HCT116 (cell line): Measurements from ENCODE around the gene BAZ1B. TPM values are rescaled to one million over a fixed set of nuclear protein-coding genes. Genes with fewer than 3 reads are reported as not detected.

Experiments
- ATAC-seq: fragments of 200-7000 bp; cut with Tn5 transposase; 2 replicates; pipeline ENCODE4 v1.9.1; 2020; ENCODE audit warnings: mild to moderate bottlenecking, moderate library complexity
- BruUV-seq: library from RNA; stranded (reverse); fragments of 400-500 nt; replicated peaks from 2 replicates; lab custom pipeline; 2021; lab: Mats Ljungman, UMichigan
- CTCF ChIA-PET: fragments of 300-600 bp; sonication (Branson Sonifier 250); formaldehyde crosslinking; loops from one replicate; lab custom pipeline; 2021; ENCODE audit warnings: antibody characterized with exemption; lab: Charles Lee
- POLR2A ChIA-PET: fragments of 300-600, 350-600 bp; sonication (Branson Sonifier 250); formaldehyde crosslinking; loops from one replicate; lab custom pipeline; 2021; ENCODE audit warnings: antibody characterized with exemption; lab: Charles Lee
- RAD21 ChIA-PET, 2 experiments: fragments of 300-600 bp; sonication (Branson Sonifier 250); formaldehyde crosslinking; loops; one replicate each; lab custom pipeline; 2023; ENCODE audit warnings: low total read pairs in 2 of 2; ENCODE audit not compliant: uncharacterized antibody in 2 of 2, unreplicated experiment in 2 of 2, low non-redundant PET in 1 of 2; lab: Charles Lee
- DNase-seq: peaks from one replicate; pipeline ENCODE4 v3.0.0-alpha.2; 2010; ENCODE audit warnings: low read depth, low spot score
- H2AFZ ChIP-seq: fragments of 200-600 bp; shearing (Covaris generic), sonication (generic); 2 replicates; pipeline ENCODE4 v1.6.1; 2017; ENCODE audit warnings: low read depth, mixed run types, mixed read lengths, antibody characterized with exemption, low read length; ENCODE audit not compliant: poor library complexity, severe bottlenecking
- H3K27ac ChIP-seq: 2 replicates; pipeline ENCODE4 v1.5.1; 2012; ENCODE audit warnings: low read depth, low read length
- H3K27me3 ChIP-seq: fragments of 200-600 bp; sonication (generic); 2 replicates; pipeline ENCODE4 v1.6.1; 2016; ENCODE audit warnings: mixed run types, low read length, mixed read lengths; ENCODE audit not compliant: insufficient read depth
- H3K36me3 ChIP-seq, 2 experiments: fragments of 200-500 bp in 1 of 2; fragments of 200-600 bp in 1 of 2; sonication (Bioruptor generic) in 1 of 2; sonication (generic) in 1 of 2; 2 replicates each; pipeline versions ENCODE4 v1.5.1 to v1.6.1; 2014 to 2016; ENCODE audit warnings: low read length in 2 of 2, inconsistent platforms in 1 of 2, mixed read lengths in 1 of 2, mixed run types in 1 of 2; ENCODE audit not compliant: insufficient read depth in 2 of 2, control insufficient read depth in 1 of 2
- H3K4me1 ChIP-seq, 2 experiments: fragments of 200-600 bp in 1 of 2; sonication (generic) in 1 of 2; 2 replicates each; pipeline versions ENCODE4 v1.5.1 to v1.6.1; 2012 to 2017; ENCODE audit warnings: low read length in 2 of 2, inconsistent platforms in 1 of 2, mild to moderate bottlenecking in 1 of 2, mixed read lengths in 1 of 2, mixed run types in 1 of 2, moderate library complexity in 1 of 2; ENCODE audit not compliant: insufficient read depth in 2 of 2, control insufficient read depth in 1 of 2
- H3K4me2 ChIP-seq: fragments of 200-600 bp; sonication (generic); 2 replicates; pipeline ENCODE4 v1.6.1; 2017; ENCODE audit warnings: mixed run types, low read length, mixed read lengths
- H3K4me3 ChIP-seq, 2 experiments: fragments of 200-600 bp in 1 of 2; sonication (generic) in 1 of 2; replicated peaks in 1 of 2; 2 replicates each; pipeline ENCODE4 v1.5.1; 2011 to 2016; ENCODE audit warnings: low read length in 2 of 2, control low read depth in 1 of 2, low read depth in 1 of 2, mild to moderate bottlenecking in 1 of 2, mixed read lengths in 1 of 2, mixed run types in 1 of 2
- H3K79me2 ChIP-seq: fragments of 200-600 bp; sonication (generic); 2 replicates; pipeline ENCODE4 v1.6.1; 2017; ENCODE audit warnings: mild to moderate bottlenecking, mixed run types, low read length, moderate library complexity, mixed read lengths; ENCODE audit not compliant: insufficient read depth
- H3K9ac ChIP-seq: fragments of 200-600 bp; sonication (generic); 2 replicates; pipeline ENCODE4 v1.6.1; 2016; ENCODE audit warnings: low read length, mixed read lengths
- H3K9me2 ChIP-seq: fragments of 200-600 bp; sonication (generic), shearing (Covaris generic); 2 replicates; pipeline ENCODE4 v1.6.1; 2017; ENCODE audit warnings: mixed run types, mild to moderate bottlenecking, moderate library complexity; ENCODE audit not compliant: insufficient read depth
- H3K9me3 ChIP-seq, 2 experiments: fragments of 200-500 bp in 1 of 2; fragments of 200-600 bp in 1 of 2; sonication (Bioruptor generic) in 1 of 2; sonication (generic) in 1 of 2; 2 replicates each; pipeline ENCODE4 v1.6.1; 2014 to 2017; ENCODE audit warnings: low read length in 2 of 2, mixed read lengths in 2 of 2, inconsistent platforms in 1 of 2, low read depth in 1 of 2, mild to moderate bottlenecking in 1 of 2, mixed run types in 1 of 2, moderate library complexity in 1 of 2; ENCODE audit not compliant: control insufficient read depth in 1 of 2, insufficient read depth in 1 of 2
- H4K20me1 ChIP-seq: fragments of 200-600 bp; sonication (generic), shearing (Covaris generic); 2 replicates; pipeline ENCODE4 v1.6.1; 2017; ENCODE audit warnings: mixed run types, mild to moderate bottlenecking, moderate library complexity; ENCODE audit not compliant: insufficient read depth
- ATF3 ChIP-seq: IDR thresholded peaks from 2 replicates; pipeline ENCODE4 v1.6.1; 2012
- CEBPB ChIP-seq: IDR thresholded peaks from 2 replicates; pipeline ENCODE4 v1.6.1; 2012; ENCODE audit warnings: low read depth
- EGR1 ChIP-seq: IDR thresholded peaks from 2 replicates; pipeline ENCODE4 v1.6.1; 2012; ENCODE audit warnings: low read depth
- ELF1 ChIP-seq: IDR thresholded peaks from 2 replicates; pipeline ENCODE4 v1.6.1; 2012; ENCODE audit warnings: low read depth, borderline replicate concordance
- EZH2phosphoT487 ChIP-seq: fragments of 200-600 bp; IDR thresholded peaks from 2 replicates; pipeline ENCODE4 v1.6.1; 2018; ENCODE audit warnings: antibody characterized with exemption, borderline replicate concordance
- FOSL1 ChIP-seq: IDR thresholded peaks from 2 replicates; pipeline ENCODE4 v1.6.1; 2012; ENCODE audit warnings: low read depth
- JUND ChIP-seq: IDR thresholded peaks from 2 replicates; pipeline ENCODE4 v1.6.1; 2012
- MAX ChIP-seq: IDR thresholded peaks from 2 replicates; pipeline ENCODE4 v1.6.1; 2012
- POLR2A ChIP-seq: IDR thresholded peaks from 2 replicates; pipeline ENCODE4 v1.7.0; 2011; ENCODE audit warnings: borderline replicate concordance; ENCODE audit not compliant: insufficient read depth, insufficient read length; ENCODE audit errors: extremely low read depth
- POLR2AphosphoS5 ChIP-seq: IDR thresholded peaks from 2 replicates; pipeline ENCODE4 v1.6.1; 2011; ENCODE audit warnings: mild to moderate bottlenecking, low read depth, low read length, moderate library complexity
- SIN3A ChIP-seq: IDR thresholded peaks from 2 replicates; pipeline ENCODE4 v1.6.1; 2012; ENCODE audit warnings: low read depth
- SP1 ChIP-seq: IDR thresholded peaks from 2 replicates; pipeline ENCODE4 v1.6.1; 2012; ENCODE audit warnings: low read depth
- SRF ChIP-seq: IDR thresholded peaks from 2 replicates; pipeline ENCODE4 v1.6.1; 2012; ENCODE audit warnings: low read depth
- YY1 ChIP-seq: IDR thresholded peaks from 2 replicates; pipeline ENCODE4 v1.6.1; 2011; ENCODE audit warnings: low read length, low read depth, moderate library complexity, mild to moderate bottlenecking; ENCODE audit not compliant: insufficient replicate concordance; ENCODE audit errors: extremely low read depth
- ZBTB33 ChIP-seq: IDR thresholded peaks from 2 replicates; pipeline ENCODE4 v1.6.1; 2011; ENCODE audit warnings: mild to moderate bottlenecking, low read length, moderate library complexity; ENCODE audit not compliant: insufficient replicate concordance; ENCODE audit errors: extremely low read depth
- ZFX ChIP-seq: fragments of 450-650 bp; IDR thresholded peaks from 2 replicates; pipeline ENCODE4 v1.6.1; 2017
- ZNF274 ChIP-seq: fragments of 200-500 bp; sonication (Bioruptor generic); IDR thresholded peaks from 2 replicates; pipeline ENCODE4 v1.6.1; 2014; ENCODE audit warnings: mild to moderate bottlenecking, low read depth, low read length, inconsistent platforms
- intact Hi-C: fragments of 100-400 bp; cut with micrococcal nuclease; formaldehyde crosslinking; loops from 2 replicates; pipeline ENCODE4 v1.10.0; 2022
- total RNA-seq: library from RNA; stranded (reverse); gene quantifications from one replicate; pipeline ENCODE4 v1.2.1, GENCODE V29; 2021; ENCODE audit not compliant: unreplicated experiment
- TF ChIP-seq, protein P1 (sequence below), 3 experiments: fragments of 200-600 bp in 1 of 3; sonication (generic) in 1 of 3; IDR thresholded peaks in 2 of 3; conservative IDR thresholded peaks in 1 of 3; 2 replicates each; pipeline ENCODE4 v1.5.1; 2012 to 2017; ENCODE audit warnings: low read depth in 2 of 3, low read length in 2 of 3, antibody characterized with exemption in 1 of 3, borderline replicate concordance in 1 of 3, control low read depth in 1 of 3, mild to moderate bottlenecking in 1 of 3, mixed read lengths in 1 of 3, mixed run types in 1 of 3, moderate library complexity in 1 of 3; ENCODE audit not compliant: insufficient read depth in 1 of 3

BAZ1B gene
- total RNA-seq, 1 experiment from 2014 or later = 81.1 TPM

DNA sequence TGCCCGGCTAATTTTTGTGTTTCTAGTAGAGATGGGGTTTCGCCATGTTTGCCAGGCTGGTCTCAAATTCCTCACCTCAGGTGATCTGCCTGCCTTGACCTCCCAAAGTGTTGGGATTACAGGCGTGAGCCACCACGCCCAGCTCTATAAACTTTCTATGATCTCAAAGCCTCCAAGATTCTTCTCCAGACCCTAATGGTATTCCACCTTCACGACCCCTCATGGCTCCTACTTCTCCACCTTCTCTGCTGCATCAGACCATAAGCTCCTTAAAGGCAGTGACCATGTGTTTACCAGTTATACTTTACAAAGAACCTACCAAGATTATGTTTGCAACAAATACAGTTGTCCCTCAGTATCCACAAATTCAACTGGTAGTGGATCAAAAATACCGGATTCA, 10.1 kb upstream of the BAZ1B start:
- H3K4me2 ChIP-seq = no peak overlapping the region
- no TSS peak for BruUV-seq
- no peak overlapping the region for H2AFZ ChIP-seq
- no peaks in the 10 kb centered on the region for H3K27me3 ChIP-seq
- no peaks in the 10 kb centered on the region for H3K9me3 ChIP-seq
- peaks cover 13% of the 10 kb centered on the region in 2 experiments; a peak in 2 of 4 replicates for H3K36me3 ChIP-seq
- no peaks in the 10 kb centered on the region for H3K9me2 ChIP-seq
- no peak for TF ChIP-seq POLR2AphosphoS5
- TF ChIP-seq ELF1 = no peak
- no peak for TF ChIP-seq ZFX
- TF ChIP-seq POLR2A = no peak
- TF ChIP-seq MAX = no peak
- TF ChIP-seq SRF = no peak
- TF ChIP-seq YY1 = no peak
- ATAC-seq = no peak
- H4K20me1 ChIP-seq = no peaks in the 10 kb centered on the region
- POLR2A ChIA-PET = no interaction called here
- no peak overlapping the region for H3K4me3 ChIP-seq
- H3K4me1 ChIP-seq = peaks cover 0 to 4% of the 10 kb centered on the region in 2 experiments; a peak in 1 of 4 replicates
- no peak overlapping the region for H3K27ac ChIP-seq
- CTCF ChIA-PET = no interaction called here
- H3K79me2 ChIP-seq = no peaks in the 10 kb centered on the region
- RAD21 ChIA-PET = no interaction called here
- no peak overlapping the region for H3K9ac ChIP-seq
- no peak for DNase-seq
- intact Hi-C loops = no loop called here

- intact Hi-C loops = no loop called here
- POLR2A ChIA-PET = no interaction called here
- no peak for ATAC-seq
- TF ChIP-seq SIN3A = no peak
- TF ChIP-seq FOSL1 = no peak
- no peak for TF ChIP-seq SP1
- no peak for TF ChIP-seq POLR2A
- TF ChIP-seq, protein P1, sequence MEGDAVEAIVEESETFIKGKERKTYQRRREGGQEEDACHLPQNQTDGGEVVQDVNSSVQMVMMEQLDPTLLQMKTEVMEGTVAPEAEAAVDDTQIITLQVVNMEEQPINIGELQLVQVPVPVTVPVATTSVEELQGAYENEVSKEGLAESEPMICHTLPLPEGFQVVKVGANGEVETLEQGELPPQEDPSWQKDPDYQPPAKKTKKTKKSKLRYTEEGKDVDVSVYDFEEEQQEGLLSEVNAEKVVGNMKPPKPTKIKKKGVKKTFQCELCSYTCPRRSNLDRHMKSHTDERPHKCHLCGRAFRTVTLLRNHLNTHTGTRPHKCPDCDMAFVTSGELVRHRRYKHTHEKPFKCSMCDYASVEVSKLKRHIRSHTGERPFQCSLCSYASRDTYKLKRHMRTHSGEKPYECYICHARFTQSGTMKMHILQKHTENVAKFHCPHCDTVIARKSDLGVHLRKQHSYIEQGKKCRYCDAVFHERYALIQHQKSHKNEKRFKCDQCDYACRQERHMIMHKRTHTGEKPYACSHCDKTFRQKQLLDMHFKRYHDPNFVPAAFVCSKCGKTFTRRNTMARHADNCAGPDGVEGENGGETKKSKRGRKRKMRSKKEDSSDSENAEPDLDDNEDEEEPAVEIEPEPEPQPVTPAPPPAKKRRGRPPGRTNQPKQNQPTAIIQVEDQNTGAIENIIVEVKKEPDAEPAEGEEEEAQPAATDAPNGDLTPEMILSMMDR (IDR thresholded peaks at IDR 0.05 in 2 of 3, conservative IDR thresholded peaks at IDR 0.05 in 1 of 3; ENCODE audit: borderline replicate concordance in 1 of 3, insufficient read depth in 1 of 3, low read depth in 2 of 3, low read length in 2 of 3) = no peak
- no peak for TF ChIP-seq ZFX
- no peak for TF ChIP-seq EGR1
- no peak for TF ChIP-seq ATF3
- no peak for TF ChIP-seq JUND
- TF ChIP-seq EZH2phosphoT487 = no peak
- TF ChIP-seq ELF1 = no peak
- TF ChIP-seq SRF = no peak
- no peak for TF ChIP-seq ZBTB33
- TF ChIP-seq ZNF274 = no peak
- TF ChIP-seq CEBPB = no peak
These were observed 8.7 kb upstream of the BAZ1B start for GRCh38 chr7:73530800-73531199.

More at GRCh38 chr7:73530800-73531199, 8.7 kb upstream of the BAZ1B start:
- Histone ChIP-seq H3K79me2 (no peaks in the 10 kb centered on the region), H3K4me2 (no peak overlapping the region), H3K27ac (no peak overlapping the region), H3K36me3 (0 out of 4 replicates have a peak, but pooled peaks cover 0 to 6% of the 10 kb centered on the region in 2 experiments), H3K9ac (no peak overlapping the region), H3K4me3 (no peak overlapping the region), H3K9me3 (no peaks in the 10 kb centered on the region), H3K4me1 (peaks cover 4 to 5% of the 10 kb centered on the region in 2 experiments; a peak in 3 of 4 replicates), H2AFZ (no peak overlapping the region), H3K27me3 (no peaks in the 10 kb centered on the region), H4K20me1 (no peaks in the 10 kb centered on the region), H3K9me2 (no peaks in the 10 kb centered on the region)
- ChIA-PET CTCF (no interaction called here), RAD21 (no interaction called here)
- no peak for DNase-seq
- no TSS peak for BruUV-seq
